ENCODE results near the gene SDHA. TPM values are rescaled to one million over a fixed set of nuclear protein-coding genes. Genes with fewer than 3 reads are reported as not detected.
"Not testable (repeated sequence)": the region's sequence is repeated elsewhere in the genome, so short reads cannot be mapped to it uniquely, and the experiment has no call there.

SDHA gene
- total RNA-seq, 1 donor from 2014 or later = 75.0 TPM

DNA sequence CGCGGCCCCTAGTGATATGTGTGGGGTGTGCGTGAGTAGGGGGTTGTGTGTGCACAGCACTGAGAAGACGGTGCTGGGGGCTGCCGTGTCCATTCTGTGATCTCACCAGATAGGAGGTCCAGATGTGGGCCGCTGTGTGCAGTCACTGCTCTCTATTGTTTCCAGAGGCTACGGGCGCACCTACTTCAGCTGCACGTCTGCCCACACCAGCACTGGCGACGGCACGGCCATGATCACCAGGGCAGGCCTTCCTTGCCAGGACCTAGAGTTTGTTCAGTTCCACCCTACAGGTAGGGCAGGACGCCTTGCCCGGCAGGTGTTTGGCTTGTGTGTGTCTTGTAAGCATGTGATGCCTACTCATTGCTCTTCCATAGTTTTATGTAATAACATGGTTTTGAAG is 12.6 kb downstream of the SDHA start:
- TF ChIP-seq, protein P1, sequence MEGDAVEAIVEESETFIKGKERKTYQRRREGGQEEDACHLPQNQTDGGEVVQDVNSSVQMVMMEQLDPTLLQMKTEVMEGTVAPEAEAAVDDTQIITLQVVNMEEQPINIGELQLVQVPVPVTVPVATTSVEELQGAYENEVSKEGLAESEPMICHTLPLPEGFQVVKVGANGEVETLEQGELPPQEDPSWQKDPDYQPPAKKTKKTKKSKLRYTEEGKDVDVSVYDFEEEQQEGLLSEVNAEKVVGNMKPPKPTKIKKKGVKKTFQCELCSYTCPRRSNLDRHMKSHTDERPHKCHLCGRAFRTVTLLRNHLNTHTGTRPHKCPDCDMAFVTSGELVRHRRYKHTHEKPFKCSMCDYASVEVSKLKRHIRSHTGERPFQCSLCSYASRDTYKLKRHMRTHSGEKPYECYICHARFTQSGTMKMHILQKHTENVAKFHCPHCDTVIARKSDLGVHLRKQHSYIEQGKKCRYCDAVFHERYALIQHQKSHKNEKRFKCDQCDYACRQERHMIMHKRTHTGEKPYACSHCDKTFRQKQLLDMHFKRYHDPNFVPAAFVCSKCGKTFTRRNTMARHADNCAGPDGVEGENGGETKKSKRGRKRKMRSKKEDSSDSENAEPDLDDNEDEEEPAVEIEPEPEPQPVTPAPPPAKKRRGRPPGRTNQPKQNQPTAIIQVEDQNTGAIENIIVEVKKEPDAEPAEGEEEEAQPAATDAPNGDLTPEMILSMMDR (IDR thresholded peaks at IDR 0.05; ENCODE audit: insufficient read depth, low read length, poor library complexity, severe bottlenecking) = no peak
- Histone ChIP-seq H3K36me3 (ENCODE audit: control insufficient read depth, insufficient read depth, low read length) (peaks cover 1% of the 10 kb centered on the region), H3K4me3 (ENCODE audit: low read depth, low read length) (no peak overlapping the region), H3K27me3 (ENCODE audit: control insufficient read depth, insufficient read depth, low read length) (no peaks in the 10 kb centered on the region)
- no peak for DNase-seq (ENCODE audit: low read depth)

GRCh38 chr5:231661-232060 is 13.5 kb downstream of the SDHA start:
- TF ChIP-seq, protein P1 (IDR thresholded peaks at IDR 0.05; ENCODE audit: insufficient read depth, low read length, poor library complexity, severe bottlenecking) = no peak
- no peak for DNase-seq (ENCODE audit: low read depth)
- Histone ChIP-seq H3K4me3 (ENCODE audit: low read depth, low read length) (no peak overlapping the region), H3K36me3 (ENCODE audit: control insufficient read depth, insufficient read depth, low read length) (peaks cover 1% of the 10 kb centered on the region), H3K27me3 (ENCODE audit: control insufficient read depth, insufficient read depth, low read length) (no peaks in the 10 kb centered on the region)

GRCh38 chr5:233426-233825 is 15.3 kb downstream of the SDHA start:
- not testable (repeated sequence) for DNase-seq (ENCODE audit: low read depth); H3K27me3 ChIP-seq (ENCODE audit: control insufficient read depth, insufficient read depth, low read length); H3K36me3 ChIP-seq (ENCODE audit: control insufficient read depth, insufficient read depth, low read length); H3K4me3 ChIP-seq (ENCODE audit: low read depth, low read length)

GRCh38 chr5:234450-234849 is 16.3 kb downstream of the SDHA start:
- TF ChIP-seq, protein P1 (IDR thresholded peaks at IDR 0.05; ENCODE audit: insufficient read depth, low read length, poor library complexity, severe bottlenecking) = no peak
- no peaks in the 10 kb centered on the region for H3K36me3 ChIP-seq (ENCODE audit: control insufficient read depth, insufficient read depth, low read length)
- H3K27me3 ChIP-seq (ENCODE audit: control insufficient read depth, insufficient read depth, low read length) = no peaks in the 10 kb centered on the region
- H3K4me3 ChIP-seq (ENCODE audit: low read depth, low read length) = no peak overlapping the region
- no peak for DNase-seq (ENCODE audit: low read depth)

DNA sequence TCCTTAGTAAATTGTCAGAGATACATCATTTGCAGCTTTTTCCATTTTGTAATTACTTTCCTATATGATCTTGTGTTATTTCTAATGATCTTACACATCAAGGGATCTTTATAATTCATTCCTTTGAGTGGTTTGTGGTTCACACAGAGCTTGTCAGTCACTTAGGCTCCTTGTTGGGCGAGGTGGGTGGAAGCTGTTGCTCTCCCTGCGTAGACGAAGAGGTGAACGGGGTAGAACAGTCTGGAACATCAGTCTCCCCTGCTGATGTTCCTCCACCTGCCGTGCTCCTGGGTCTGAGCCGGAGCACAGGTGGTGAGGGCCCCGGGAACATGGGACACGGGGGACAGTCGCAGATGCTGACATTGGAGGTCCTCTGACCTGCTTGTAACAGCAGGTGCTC is 17.4 kb downstream of the SDHA start:
- not testable (repeated sequence) for DNase-seq (ENCODE audit: low read depth); H3K36me3 ChIP-seq (ENCODE audit: control insufficient read depth, insufficient read depth, low read length); H3K27me3 ChIP-seq (ENCODE audit: control insufficient read depth, insufficient read depth, low read length); H3K4me3 ChIP-seq (ENCODE audit: low read depth, low read length)

GRCh38 chr5:237931-238330 is 19.8 kb downstream of the SDHA start:
- not testable (repeated sequence) for DNase-seq (ENCODE audit: low read depth); H3K27me3 ChIP-seq (ENCODE audit: control insufficient read depth, insufficient read depth, low read length); H3K36me3 ChIP-seq (ENCODE audit: control insufficient read depth, insufficient read depth, low read length); H3K4me3 ChIP-seq (ENCODE audit: low read depth, low read length)

DNA sequence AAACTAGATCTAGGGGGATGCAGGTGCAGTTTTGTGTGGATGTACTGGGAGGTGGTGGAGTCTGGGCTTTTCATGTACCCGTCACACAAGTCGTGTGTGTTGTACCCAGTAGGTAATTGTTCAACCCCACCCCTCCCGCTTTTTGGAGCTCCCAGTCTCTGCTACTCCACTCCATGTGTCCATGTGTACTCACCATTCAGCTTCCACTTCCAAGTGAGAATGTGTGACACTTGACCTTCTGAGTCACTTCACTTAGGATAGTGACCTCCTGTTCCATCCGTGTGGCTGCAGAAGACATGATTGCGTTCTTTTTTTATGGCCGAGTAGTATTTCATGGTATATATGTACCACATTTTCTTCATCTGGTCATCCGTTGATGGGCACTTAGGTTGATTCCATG is 22.4 kb downstream of the SDHA start:
- not testable (repeated sequence) for DNase-seq (ENCODE audit: low read depth); H3K27me3 ChIP-seq (ENCODE audit: control insufficient read depth, insufficient read depth, low read length); H3K36me3 ChIP-seq (ENCODE audit: control insufficient read depth, insufficient read depth, low read length); H3K4me3 ChIP-seq (ENCODE audit: low read depth, low read length)

DNA sequence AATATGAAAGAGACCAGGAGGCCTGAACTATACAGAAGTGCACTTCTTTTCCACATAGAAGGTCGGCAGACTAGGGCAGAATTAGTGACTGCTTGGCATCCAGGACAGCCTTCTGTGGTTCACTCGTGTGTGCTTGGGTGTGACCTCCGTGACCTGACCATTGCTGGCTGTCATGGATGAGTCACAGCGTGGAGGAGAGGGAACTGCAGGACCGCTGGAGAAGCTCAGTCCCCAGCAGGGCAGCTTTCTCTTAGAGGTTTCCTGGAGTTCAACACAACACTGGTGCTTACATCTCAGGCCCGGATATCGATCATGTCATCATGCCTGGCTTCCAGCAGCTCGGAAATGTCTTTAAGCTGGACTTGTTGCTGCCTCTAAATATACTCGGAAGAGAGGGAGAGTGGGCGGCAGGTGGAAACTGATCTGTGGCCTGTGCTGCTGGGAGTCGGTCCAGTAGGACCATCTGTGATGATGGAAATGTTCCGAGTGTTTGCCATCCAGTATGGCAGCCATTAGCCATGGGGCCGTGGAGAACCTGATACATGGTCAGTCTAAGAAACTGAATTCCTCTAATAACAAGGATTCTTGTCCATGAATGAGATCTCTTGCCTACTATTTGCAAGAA is 23.0 kb downstream of the SDHA start:
- H3K4me3 ChIP-seq (ENCODE audit: low read depth, low read length); H3K27me3 ChIP-seq (ENCODE audit: control insufficient read depth, insufficient read depth, low read length); DNase-seq (ENCODE audit: low read depth); H3K36me3 ChIP-seq (ENCODE audit: control insufficient read depth, insufficient read depth, low read length): not testable (repeated sequence)

DNA sequence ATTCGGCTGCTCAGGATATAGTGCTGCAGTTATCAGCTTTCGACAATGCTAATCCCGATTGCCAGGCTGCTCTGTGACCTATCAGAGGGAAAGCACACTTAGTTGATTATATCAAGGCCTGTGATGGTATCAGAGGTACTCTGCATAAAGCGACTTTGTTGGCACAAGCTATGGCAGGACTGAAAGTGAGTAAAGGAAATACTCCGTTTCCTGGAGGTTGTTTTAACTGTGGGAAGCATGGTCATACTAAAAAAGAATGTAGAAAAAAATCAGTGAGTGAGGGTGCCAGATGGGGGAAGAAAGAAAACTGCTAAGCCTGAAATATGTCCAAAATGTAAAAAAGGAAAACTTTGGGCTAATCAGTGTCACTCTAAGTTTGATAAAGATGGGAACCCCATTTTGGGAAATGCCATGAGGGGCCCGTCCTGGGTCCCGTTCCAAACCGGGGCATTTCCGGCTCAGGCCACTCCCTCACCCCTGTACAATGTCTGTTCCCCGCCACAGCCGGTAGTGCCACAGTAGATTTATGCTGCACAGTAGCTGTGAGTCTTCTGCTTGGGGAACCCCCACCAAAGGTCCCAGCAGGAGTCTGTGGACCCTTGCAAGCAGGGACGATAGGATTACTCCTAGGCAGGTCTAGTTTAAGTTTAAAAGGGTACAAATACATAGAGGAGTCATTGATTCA is 25.7 kb downstream of the SDHA start:
- not testable (repeated sequence) for H3K27me3 ChIP-seq (ENCODE audit: control insufficient read depth, insufficient read depth, low read length); DNase-seq (ENCODE audit: low read depth); H3K4me3 ChIP-seq (ENCODE audit: low read depth, low read length); H3K36me3 ChIP-seq (ENCODE audit: control insufficient read depth, insufficient read depth, low read length)

DNA sequence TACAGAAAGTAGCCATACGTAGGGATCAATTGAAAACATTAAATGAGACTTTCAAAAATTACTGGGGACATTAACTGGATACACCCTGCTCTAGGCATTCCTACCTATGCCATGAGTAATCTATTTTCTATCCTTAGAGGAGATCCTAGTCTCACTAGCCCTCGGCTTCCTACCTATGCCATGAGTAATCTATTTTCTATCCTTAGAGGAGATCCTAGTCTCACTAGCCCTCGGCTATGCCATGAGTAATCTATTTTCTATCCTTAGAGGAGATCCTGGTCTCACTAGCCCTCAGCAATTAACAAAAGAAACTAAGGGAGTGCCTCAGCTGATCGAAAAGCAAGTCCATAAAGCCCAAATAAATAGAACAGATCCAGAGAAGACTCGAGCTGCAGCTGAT is 27.6 kb downstream of the SDHA start:
- H3K27me3 ChIP-seq (ENCODE audit: control insufficient read depth, insufficient read depth, low read length); DNase-seq (ENCODE audit: low read depth); H3K4me3 ChIP-seq (ENCODE audit: low read depth, low read length); H3K36me3 ChIP-seq (ENCODE audit: control insufficient read depth, insufficient read depth, low read length): not testable (repeated sequence)

- H3K4me3 ChIP-seq (ENCODE audit: low read depth, low read length); DNase-seq (ENCODE audit: low read depth); H3K27me3 ChIP-seq (ENCODE audit: control insufficient read depth, insufficient read depth, low read length); H3K36me3 ChIP-seq (ENCODE audit: control insufficient read depth, insufficient read depth, low read length): not testable (repeated sequence)
These were observed 32.3 kb downstream of the SDHA start for GRCh38 chr5:250396-250795.

- H3K4me3 ChIP-seq (ENCODE audit: low read depth, low read length); DNase-seq (ENCODE audit: low read depth); H3K36me3 ChIP-seq (ENCODE audit: control insufficient read depth, insufficient read depth, low read length); H3K27me3 ChIP-seq (ENCODE audit: control insufficient read depth, insufficient read depth, low read length): not testable (repeated sequence)
These were observed 32.9 kb downstream of the SDHA start for GRCh38 chr5:251016-251415.
